Loucy (cell line): Measurements from ENCODE around the gene FGF14.

Experiments
- H2AFZ ChIP-seq: fragments of 200-600 bp; sonication (generic); 2 replicates; pipeline ENCODE4 v1.6.0; 2016; ENCODE audit warnings: antibody characterized with exemption, mild to moderate bottlenecking, low read length, moderate library complexity
- H3F3A ChIP-seq: fragments of 200-600 bp; 2 replicates; pipeline ENCODE4 v1.6.0; 2016; ENCODE audit warnings: antibody characterized with exemption, low read depth, mild to moderate bottlenecking
- H3K27me3 ChIP-seq: fragments of 200-600 bp; sonication (generic); 2 replicates; pipeline ENCODE4 v1.6.1; 2014; ENCODE audit warnings: low read length, mild to moderate bottlenecking; ENCODE audit not compliant: insufficient read depth, poor library complexity, severe bottlenecking
- H3K36me3 ChIP-seq: fragments of 200-600 bp; sonication (generic); 2 replicates; pipeline ENCODE4 v1.6.1; 2016; ENCODE audit warnings: low read length; ENCODE audit not compliant: insufficient read depth
- H3K4me1 ChIP-seq: fragments of 200-600 bp; sonication (generic); 2 replicates; pipeline ENCODE4 v1.5.1; 2014; ENCODE audit warnings: low read length, mild to moderate bottlenecking; ENCODE audit not compliant: insufficient read depth, poor library complexity, severe bottlenecking
- H3K4me2 ChIP-seq: fragments of 200-600 bp; sonication (generic); 2 replicates; pipeline ENCODE4 v1.6.0; 2014; ENCODE audit warnings: antibody characterized with exemption, low read length, low read depth, mild to moderate bottlenecking; ENCODE audit not compliant: poor library complexity, severe bottlenecking
- H3K4me3 ChIP-seq: fragments of 200-600 bp; sonication (generic); 2 replicates; pipeline ENCODE4 v1.5.1; 2014; ENCODE audit warnings: low read length, mild to moderate bottlenecking, mixed read lengths; ENCODE audit not compliant: poor library complexity, severe bottlenecking
- H3K79me2 ChIP-seq: fragments of 200-600 bp; sonication (generic); 2 replicates; pipeline ENCODE4 v1.6.1; 2014; ENCODE audit warnings: low read length; ENCODE audit not compliant: insufficient read depth
- H3K9ac ChIP-seq: fragments of 200-600 bp; sonication (generic); 2 replicates; pipeline ENCODE4 v1.6.0; 2014; ENCODE audit warnings: mild to moderate bottlenecking, low read depth, low read length, moderate library complexity; ENCODE audit not compliant: poor library complexity, severe bottlenecking
- H3K9me2 ChIP-seq: fragments of 200-600 bp; sonication (generic); replicated peaks from 2 replicates; pipeline ENCODE4 v1.6.1; 2016; ENCODE audit warnings: low read depth, low read length, mixed read lengths
- H3K9me3 ChIP-seq: fragments of 200-600 bp; sonication (generic); 2 replicates; pipeline ENCODE4 v1.6.1; 2014; ENCODE audit warnings: mild to moderate bottlenecking, antibody characterized with exemption, low read length, low read depth; ENCODE audit not compliant: insufficient read depth
- H4K20me1 ChIP-seq: fragments of 200-600 bp; sonication (generic); 2 replicates; pipeline ENCODE4 v1.6.0; 2014; ENCODE audit warnings: antibody characterized with exemption, low read length, mild to moderate bottlenecking; ENCODE audit not compliant: insufficient read depth, poor library complexity, severe bottlenecking
- EZH2phosphoT487 ChIP-seq: fragments of 200-600 bp; IDR thresholded peaks from 2 replicates; pipeline ENCODE4 v1.6.1; 2018; ENCODE audit warnings: antibody characterized with exemption, mild to moderate bottlenecking, moderate library complexity, borderline replicate concordance
- TF ChIP-seq, protein P1 (sequence below): fragments of 200-600 bp; sonication (generic); conservative IDR thresholded peaks from 2 replicates; pipeline ENCODE4 v1.5.1; 2014; ENCODE audit warnings: mild to moderate bottlenecking, antibody characterized with exemption, low read length

Gene FGF14

DNA sequence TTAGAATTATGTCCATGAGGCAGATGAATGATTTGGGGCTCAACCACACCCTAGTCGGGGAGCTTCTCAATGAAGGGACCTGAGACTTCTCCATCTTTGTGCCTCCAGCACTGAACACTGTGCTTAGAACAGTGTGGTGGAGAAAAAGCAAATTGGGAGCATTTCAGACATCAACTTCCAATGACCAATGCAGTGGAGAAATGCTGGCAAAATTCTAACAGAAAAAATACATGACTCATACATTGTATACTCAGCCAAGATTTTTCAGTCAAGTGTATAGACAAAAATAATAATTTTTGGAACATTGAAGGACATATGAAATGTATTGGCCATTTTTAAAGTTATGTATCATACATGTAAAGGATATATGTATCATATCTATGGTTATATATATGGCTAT lies 134.7 kb downstream of the FGF14 start:
- Histone ChIP-seq H3K4me1 (no peaks in the 10 kb centered on the region), H3K4me3 (no peak overlapping the region), H3F3A (no peaks in the 10 kb centered on the region), H3K79me2 (no peaks in the 10 kb centered on the region), H4K20me1 (no peaks in the 10 kb centered on the region), H3K36me3 (no peaks in the 10 kb centered on the region), H2AFZ (no peak overlapping the region), H3K27me3 (no peaks in the 10 kb centered on the region), H3K4me2 (no peak overlapping the region), H3K9ac (no peak overlapping the region), H3K9me2 (no peaks in the 10 kb centered on the region), H3K9me3 (no peaks in the 10 kb centered on the region)
- TF ChIP-seq EZH2phosphoT487 = no peak
- TF ChIP-seq, protein P1, sequence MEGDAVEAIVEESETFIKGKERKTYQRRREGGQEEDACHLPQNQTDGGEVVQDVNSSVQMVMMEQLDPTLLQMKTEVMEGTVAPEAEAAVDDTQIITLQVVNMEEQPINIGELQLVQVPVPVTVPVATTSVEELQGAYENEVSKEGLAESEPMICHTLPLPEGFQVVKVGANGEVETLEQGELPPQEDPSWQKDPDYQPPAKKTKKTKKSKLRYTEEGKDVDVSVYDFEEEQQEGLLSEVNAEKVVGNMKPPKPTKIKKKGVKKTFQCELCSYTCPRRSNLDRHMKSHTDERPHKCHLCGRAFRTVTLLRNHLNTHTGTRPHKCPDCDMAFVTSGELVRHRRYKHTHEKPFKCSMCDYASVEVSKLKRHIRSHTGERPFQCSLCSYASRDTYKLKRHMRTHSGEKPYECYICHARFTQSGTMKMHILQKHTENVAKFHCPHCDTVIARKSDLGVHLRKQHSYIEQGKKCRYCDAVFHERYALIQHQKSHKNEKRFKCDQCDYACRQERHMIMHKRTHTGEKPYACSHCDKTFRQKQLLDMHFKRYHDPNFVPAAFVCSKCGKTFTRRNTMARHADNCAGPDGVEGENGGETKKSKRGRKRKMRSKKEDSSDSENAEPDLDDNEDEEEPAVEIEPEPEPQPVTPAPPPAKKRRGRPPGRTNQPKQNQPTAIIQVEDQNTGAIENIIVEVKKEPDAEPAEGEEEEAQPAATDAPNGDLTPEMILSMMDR = no peak

DNA sequence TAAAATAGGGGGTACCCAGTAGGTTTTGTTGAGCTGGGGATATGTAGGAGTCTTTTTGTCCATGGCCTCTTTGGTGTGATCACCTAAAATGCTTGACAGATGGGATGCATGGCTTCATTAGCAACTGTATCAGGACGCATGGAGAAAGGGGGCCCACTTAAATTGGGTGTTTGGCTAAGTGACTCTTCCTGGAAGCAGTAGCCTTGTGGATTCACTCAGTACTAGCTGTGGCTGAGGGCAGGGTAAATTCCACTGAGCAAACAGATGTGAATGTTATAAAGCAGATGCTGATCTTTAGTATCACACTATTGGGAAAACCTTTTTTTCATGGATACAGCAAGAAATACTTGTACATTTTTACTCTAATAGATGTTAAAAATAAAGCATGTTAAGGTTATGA lies 140.0 kb downstream of the FGF14 start:
- Histone ChIP-seq H3K79me2 (no peaks in the 10 kb centered on the region), H3K4me2 (no peak overlapping the region), H2AFZ (no peak overlapping the region), H3K4me1 (no peaks in the 10 kb centered on the region), H3F3A (no peaks in the 10 kb centered on the region), H3K9ac (no peak overlapping the region), H4K20me1 (no peaks in the 10 kb centered on the region), H3K9me2 (no peaks in the 10 kb centered on the region), H3K36me3 (no peaks in the 10 kb centered on the region), H3K9me3 (no peaks in the 10 kb centered on the region), H3K4me3 (no peak overlapping the region), H3K27me3 (no peaks in the 10 kb centered on the region)
- no peak for TF ChIP-seq EZH2phosphoT487
- TF ChIP-seq, protein P1 = no peak

DNA sequence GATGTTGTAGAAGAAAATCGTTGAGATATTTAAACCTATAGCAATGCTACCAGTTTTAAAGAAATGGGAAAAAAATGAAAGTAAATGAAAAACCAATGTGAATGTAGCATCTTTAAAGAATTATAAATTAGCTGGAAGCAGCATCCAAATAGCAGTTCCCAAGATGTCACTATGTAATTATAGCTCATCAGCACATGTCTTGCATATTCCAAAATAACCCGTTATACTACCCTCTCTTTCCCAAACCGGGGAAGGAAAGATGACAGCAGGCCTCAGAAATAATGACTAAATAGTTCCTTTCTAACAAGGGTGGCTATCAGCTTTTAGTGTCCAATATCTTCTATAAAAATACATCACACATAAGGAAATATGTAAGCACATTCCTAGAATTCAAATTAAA lies 140.5 kb downstream of the FGF14 start:
- TF ChIP-seq, protein P1 = no peak
- TF ChIP-seq EZH2phosphoT487 = no peak
- Histone ChIP-seq H2AFZ (no peak overlapping the region), H3K9me2 (no peaks in the 10 kb centered on the region), H3K4me1 (no peaks in the 10 kb centered on the region), H3K79me2 (no peaks in the 10 kb centered on the region), H3K4me2 (no peak overlapping the region), H3K27me3 (no peaks in the 10 kb centered on the region), H4K20me1 (no peaks in the 10 kb centered on the region), H3F3A (no peaks in the 10 kb centered on the region), H3K4me3 (no peak overlapping the region), H3K9ac (no peak overlapping the region), H3K9me3 (no peaks in the 10 kb centered on the region), H3K36me3 (no peaks in the 10 kb centered on the region)
